Choroid plexus epithelial cell (primary cell): ENCODE results near the gene PDIA5.

Experiments
- DNase-seq: peaks from one replicate; pipeline ENCODE4 v3.0.0-alpha.2; 2010; ENCODE audit warnings: low read depth
- H3K4me3 ChIP-seq: 2 replicates; pipeline ENCODE4 v1.5.1; 2011; ENCODE audit warnings: low read depth, mild to moderate bottlenecking, control low read depth, low read length, moderate library complexity
- CTCF ChIP-seq: conservative IDR thresholded peaks from 2 replicates; pipeline ENCODE4 v1.5.1; 2011; ENCODE audit warnings: low read depth, mild to moderate bottlenecking, control low read depth, inconsistent platforms, low read length, moderate library complexity

Gene PDIA5

GRCh38 chr3:123152687-123153086 is 85.9 kb downstream of the PDIA5 start:
- H3K4me3 ChIP-seq = no peak overlapping the region
- no peak for TF ChIP-seq CTCF
- DNase-seq = no peak

GRCh38 chr3:123153125-123154019 is 86.5 kb downstream of the PDIA5 start:
- DNase-seq = no peak
- no peak overlapping the region for H3K4me3 ChIP-seq
- TF ChIP-seq CTCF = no peak

GRCh38 chr3:123154020-123154985 is 87.5 kb downstream of the PDIA5 start:
- TF ChIP-seq CTCF = no peak
- H3K4me3 ChIP-seq = no peak overlapping the region
- no peak for DNase-seq

- DNase-seq = no peak
- TF ChIP-seq CTCF = no peak
- H3K4me3 ChIP-seq = no peak overlapping the region
Observed at GRCh38 chr3:123155471-123156011, 88.7 kb downstream of the PDIA5 start.

- TF ChIP-seq CTCF = no peak
- H3K4me3 ChIP-seq = no peak overlapping the region
- no peak for DNase-seq
Observed at GRCh38 chr3:123156276-123156995, 89.6 kb downstream of the PDIA5 start.

- TF ChIP-seq CTCF = no peak
- H3K4me3 ChIP-seq = no peak overlapping the region
- no peak for DNase-seq
Observed at GRCh38 chr3:123157209-123157597, 90.4 kb downstream of the PDIA5 start.
